Measurements from ENCODE around the gene AIF1L. TPM values are rescaled to one million over a fixed set of nuclear protein-coding genes. Genes with fewer than 3 reads are reported as not detected.

Gene AIF1L
- total and polyA plus RNA-seq, 2 donors (not counting 1 experiment from before 2014, with no cell fraction given) = not detected

DNA sequence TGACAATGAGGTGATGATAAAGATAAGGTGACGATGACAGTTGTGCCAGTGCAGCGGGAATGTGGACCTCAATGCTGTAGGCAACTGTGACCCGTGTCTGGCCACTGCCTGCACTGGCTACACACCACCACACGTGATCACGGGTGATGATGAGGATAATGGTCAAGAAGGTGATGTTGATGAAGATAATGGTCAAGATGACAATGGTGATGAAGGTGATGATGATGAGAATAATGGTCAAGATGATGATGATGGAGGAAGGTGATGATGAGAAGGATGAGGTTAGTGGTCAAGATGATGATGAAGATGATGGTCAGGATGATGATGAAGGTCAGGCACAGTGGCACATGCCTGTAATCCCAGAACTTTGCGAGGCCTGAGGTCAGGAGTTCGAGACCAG is 30.7 kb upstream of the AIF1L start:
- Histone ChIP-seq H3K4me2 (replicated peaks; ENCODE audit: low read depth, low read length, poor library complexity, severe bottlenecking) (no peak overlapping the region), H3K79me2 (ENCODE audit: control insufficient read depth, insufficient read depth, low read length) (no peaks in the 10 kb centered on the region), H3K9ac (ENCODE audit: low read length) (no peak overlapping the region), H3K4me3 (ENCODE audit: control extremely low read depth in 1 of 5, extremely low read depth in 1 of 5, insufficient read depth in 1 of 5, low read depth in 2 of 5, low read length in 4 of 5) (no peak overlapping the region), H4K20me1 (ENCODE audit: control insufficient read depth, insufficient read depth, low read length, poor library complexity, severe bottlenecking) (no peaks in the 10 kb centered on the region), H2AFZ (ENCODE audit: insufficient read depth, low read depth, low read length, poor library complexity, severe bottlenecking) (no peak overlapping the region), H3K9me3 (ENCODE audit: control extremely low read depth in 1 of 3, control insufficient read depth in 2 of 3, insufficient read depth in 1 of 3, low read length in 2 of 3) (no peaks in the 10 kb centered on the region), H3K4me1 (ENCODE audit: control insufficient read depth in 2 of 2, insufficient read depth in 2 of 2, low read length in 2 of 2) (no peaks in the 10 kb centered on the region), H3K27ac (ENCODE audit: low read length in 2 of 2) (no peak overlapping the region), H3K36me3 (replicated peaks in 1 of 2; ENCODE audit: control extremely low read depth in 1 of 2, control insufficient read depth in 1 of 2, extremely low read depth in 1 of 2, insufficient read depth in 2 of 2, low read length in 1 of 2) (no peaks in the 10 kb centered on the region), H3K27me3 (replicated peaks in 1 of 4; ENCODE audit: control extremely low read depth in 1 of 4, control insufficient read depth in 3 of 4, insufficient read depth in 4 of 4, low read length in 3 of 4) (no peaks in the 10 kb centered on the region)
- Mint-ChIP-seq H3K27ac (no peak overlapping the region), H3K4me3 (no peak overlapping the region), H3K27me3 (peaks cover under 1% of the 10 kb centered on the region), H3K4me1 (no peaks in the 10 kb centered on the region), H3K9me3 (ENCODE audit: insufficient read depth) (no peaks in the 10 kb centered on the region)
- CTCF ChIA-PET = no interaction called here
- ATAC-seq (ENCODE audit: low read depth) = no peak
- WGBS (ENCODE audit: insufficient coverage) = 96% methylated on average over 6 of the region's 7 CpGs
- POLR2A ChIA-PET = no interaction called here
- intact Hi-C loops (cut with micrococcal nuclease) = no loop called here
- TF ChIP-seq EZH2 (IDR thresholded peaks at IDR 0.05; ENCODE audit: borderline replicate concordance, insufficient read depth, low read depth, low read length, poor library complexity, severe bottlenecking) = no peak
- TF ChIP-seq, protein P1, sequence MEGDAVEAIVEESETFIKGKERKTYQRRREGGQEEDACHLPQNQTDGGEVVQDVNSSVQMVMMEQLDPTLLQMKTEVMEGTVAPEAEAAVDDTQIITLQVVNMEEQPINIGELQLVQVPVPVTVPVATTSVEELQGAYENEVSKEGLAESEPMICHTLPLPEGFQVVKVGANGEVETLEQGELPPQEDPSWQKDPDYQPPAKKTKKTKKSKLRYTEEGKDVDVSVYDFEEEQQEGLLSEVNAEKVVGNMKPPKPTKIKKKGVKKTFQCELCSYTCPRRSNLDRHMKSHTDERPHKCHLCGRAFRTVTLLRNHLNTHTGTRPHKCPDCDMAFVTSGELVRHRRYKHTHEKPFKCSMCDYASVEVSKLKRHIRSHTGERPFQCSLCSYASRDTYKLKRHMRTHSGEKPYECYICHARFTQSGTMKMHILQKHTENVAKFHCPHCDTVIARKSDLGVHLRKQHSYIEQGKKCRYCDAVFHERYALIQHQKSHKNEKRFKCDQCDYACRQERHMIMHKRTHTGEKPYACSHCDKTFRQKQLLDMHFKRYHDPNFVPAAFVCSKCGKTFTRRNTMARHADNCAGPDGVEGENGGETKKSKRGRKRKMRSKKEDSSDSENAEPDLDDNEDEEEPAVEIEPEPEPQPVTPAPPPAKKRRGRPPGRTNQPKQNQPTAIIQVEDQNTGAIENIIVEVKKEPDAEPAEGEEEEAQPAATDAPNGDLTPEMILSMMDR (IDR thresholded peaks at IDR 0.05) = no peak
- DNase-seq = no peak

DNA sequence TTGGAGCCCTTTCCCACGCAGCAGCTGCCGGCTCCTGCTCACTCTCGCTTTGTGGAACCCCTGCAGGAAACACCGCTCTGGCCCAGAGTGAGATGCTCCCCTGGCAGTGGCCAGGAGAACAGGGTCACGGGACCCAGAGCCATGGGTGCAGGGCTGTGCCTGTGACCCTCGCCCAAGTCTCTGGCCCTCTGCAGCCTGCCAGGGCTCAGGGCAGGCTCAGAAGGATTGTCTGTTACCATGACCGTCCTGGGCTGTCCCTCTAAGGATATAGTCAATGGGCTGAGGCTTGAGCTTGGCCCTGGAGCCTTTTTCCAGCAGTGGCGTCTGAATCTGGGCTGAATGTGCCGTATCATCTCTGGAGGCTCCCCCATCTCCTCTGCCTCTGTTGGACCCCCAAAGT is 28.7 kb upstream of the AIF1L start:
- Histone ChIP-seq H3K79me2 (ENCODE audit: control insufficient read depth, insufficient read depth, low read length) (no peaks in the 10 kb centered on the region), H3K9ac (ENCODE audit: low read length) (no peak overlapping the region), H3K36me3 (replicated peaks in 1 of 2; ENCODE audit: control extremely low read depth in 1 of 2, control insufficient read depth in 1 of 2, extremely low read depth in 1 of 2, insufficient read depth in 2 of 2, low read length in 1 of 2) (no peaks in the 10 kb centered on the region), H4K20me1 (ENCODE audit: control insufficient read depth, insufficient read depth, low read length, poor library complexity, severe bottlenecking) (no peaks in the 10 kb centered on the region), H3K4me2 (replicated peaks; ENCODE audit: low read depth, low read length, poor library complexity, severe bottlenecking) (no peak overlapping the region), H2AFZ (ENCODE audit: insufficient read depth, low read depth, low read length, poor library complexity, severe bottlenecking) (no peak overlapping the region), H3K27ac (ENCODE audit: low read length in 2 of 2) (no peak overlapping the region), H3K4me3 (ENCODE audit: control extremely low read depth in 1 of 5, extremely low read depth in 1 of 5, insufficient read depth in 1 of 5, low read depth in 2 of 5, low read length in 4 of 5) (no peak overlapping the region), H3K27me3 (replicated peaks in 1 of 4; ENCODE audit: control extremely low read depth in 1 of 4, control insufficient read depth in 3 of 4, insufficient read depth in 4 of 4, low read length in 3 of 4) (no peaks in the 10 kb centered on the region), H3K9me3 (ENCODE audit: control extremely low read depth in 1 of 3, control insufficient read depth in 2 of 3, insufficient read depth in 1 of 3, low read length in 2 of 3) (no peaks in the 10 kb centered on the region), H3K4me1 (ENCODE audit: control insufficient read depth in 2 of 2, insufficient read depth in 2 of 2, low read length in 2 of 2) (no peaks in the 10 kb centered on the region)
- WGBS (ENCODE audit: insufficient coverage) = 78% methylated on average over 9 of the region's 9 CpGs
- CTCF ChIA-PET = interaction anchor here (1.7 kb wide), 1 partner anchor 11 kb away, joined by 4 read pairs; no protein-coding TSS in a partner anchor
- Mint-ChIP-seq H3K4me1 (no peaks in the 10 kb centered on the region), H3K27me3 (peaks cover 5% of the 10 kb centered on the region), H3K9me3 (ENCODE audit: insufficient read depth) (no peaks in the 10 kb centered on the region), H3K4me3 (no peak overlapping the region), H3K27ac (no peak overlapping the region)
- TF ChIP-seq EZH2 (IDR thresholded peaks at IDR 0.05; ENCODE audit: borderline replicate concordance, insufficient read depth, low read depth, low read length, poor library complexity, severe bottlenecking) = no peak
- TF ChIP-seq, protein P1 (IDR thresholded peaks at IDR 0.05) = no peak
- intact Hi-C loops (cut with micrococcal nuclease) = no loop called here
- ATAC-seq (ENCODE audit: low read depth) = no peak
- no peak for DNase-seq
- POLR2A ChIA-PET = no interaction called here
